Right renal pelvis (tissue), 4 donors: Measurements from ENCODE around the gene LRRC45. TPM values are rescaled to one million over a fixed set of nuclear protein-coding genes. Genes with fewer than 3 reads are reported as not detected.

Source experiments
- DNase-seq, 4 donors: peaks; one replicate each; pipeline ENCODE4 v3.0.0-alpha.2; 2013; ENCODE audit warnings: low read depth in 4 of 4, low spot score in 3 of 4, missing footprints in 1 of 4
- polyA plus RNA-seq, 4 donors: library from polyadenylated mRNA; unstranded; fragments of 120-200 nt; gene quantifications; one replicate each; pipeline ENCODE4 v1.2.1, GENCODE V29; 2013; ENCODE audit not compliant: insufficient read length in 4 of 4

The LRRC45 gene
- polyA plus RNA-seq, 4 donors, result 10.8 to 16.4 (median 11.9) TPM

DNA sequence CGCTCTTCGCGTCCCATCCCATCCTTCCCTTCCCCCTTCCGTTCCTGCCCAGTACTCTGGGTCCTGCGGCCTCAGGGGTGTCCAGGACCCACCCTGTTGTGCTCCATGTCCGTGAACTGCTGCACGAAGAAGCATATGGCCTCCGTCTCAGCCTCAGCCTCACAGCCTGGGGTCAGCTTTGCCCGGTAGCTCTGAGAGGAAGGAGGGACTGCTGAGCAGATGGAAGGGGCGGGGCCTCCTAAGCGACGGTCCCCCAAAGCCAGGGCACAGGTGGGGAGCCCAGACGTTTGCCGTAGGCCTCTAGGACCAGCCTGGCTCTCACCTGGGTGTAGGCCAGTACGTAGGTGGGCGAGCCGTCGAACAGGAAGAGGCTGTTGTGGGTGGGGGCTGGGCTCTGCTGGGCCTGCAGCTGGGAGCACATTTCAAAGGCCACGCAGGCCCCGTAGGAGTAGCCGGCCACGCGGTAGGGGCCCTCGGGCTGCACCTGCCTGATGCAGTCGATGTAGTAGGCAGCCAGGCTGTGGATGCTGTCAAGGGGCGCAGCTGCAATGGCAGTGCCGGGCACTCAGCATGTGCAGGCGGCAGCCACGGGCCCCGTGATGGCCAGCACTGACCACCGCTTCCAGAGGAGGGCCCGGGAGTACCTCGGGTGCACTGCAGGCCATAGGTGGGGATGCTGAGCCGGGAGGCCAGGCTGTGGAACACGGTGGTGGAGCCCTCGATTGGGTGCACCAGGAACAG lies 57.1 kb downstream of the LRRC45 start:
- DNase-seq, result no peak

Other genes with a start within 250 kb of the LRRC45 start
- gene GCGR, start 219.2 kb upstream of the LRRC45 start, polyA plus RNA-seq, result 10 to 100 TPM in 3 of 4 donors, 1 to 10 TPM in 1; 8.4 to 15.5 (median 13.0) TPM
- 100 to 1,000 TPM in 1 of 4 donors, 10 to 100 TPM in 3; 75.3 to 135 (median 90.1) TPM for gene MCRIP1, start 190.0 kb upstream of the LRRC45 start, polyA plus RNA-seq
- gene PPP1R27, start 188.3 kb upstream of the LRRC45 start, polyA plus RNA-seq, result under 1 TPM in 3 of 4 donors, not detected in 1; 0.18 to 0.36 (median 0.26) TPM
- 100 to 1,000 TPM; 407 to 439 (median 410) TPM for gene P4HB, start 162.8 kb upstream of the LRRC45 start, polyA plus RNA-seq
- gene ARHGDIA, start 152.0 kb upstream of the LRRC45 start, polyA plus RNA-seq, result 100 to 1,000 TPM; 166 to 199 (median 195) TPM
- gene ALYREF, start 131.7 kb upstream of the LRRC45 start, polyA plus RNA-seq, result 10 to 100 TPM; 72.0 to 93.8 (median 79.3) TPM
- 100 to 1,000 TPM in 1 of 4 donors, 10 to 100 TPM in 3; 64.7 to 120 (median 81.9) TPM for gene ANAPC11, start 131.6 kb upstream of the LRRC45 start, polyA plus RNA-seq
- under 1 TPM; 0.32 to 1.00 (median 0.48) TPM for gene NPB, start 121.1 kb upstream of the LRRC45 start, polyA plus RNA-seq
- gene PCYT2, start 111.9 kb upstream of the LRRC45 start, polyA plus RNA-seq, result 10 to 100 TPM; 44.0 to 53.7 (median 46.6) TPM
- 10 to 100 TPM; 11.4 to 15.0 (median 13.1) TPM for gene SIRT7, start 105.1 kb upstream of the LRRC45 start, polyA plus RNA-seq
- gene MAFG, start 95.6 kb upstream of the LRRC45 start, polyA plus RNA-seq, result 10 to 100 TPM; 12.3 to 12.6 (median 12.3) TPM
- gene PYCR1, start 86.0 kb upstream of the LRRC45 start, polyA plus RNA-seq, result 10 to 100 TPM; 26.9 to 39.2 (median 28.6) TPM
- under 1 TPM in 3 of 4 donors, not detected in 1; 0.08 to 0.14 (median 0.11) TPM for gene MYADML2, start 76.1 kb upstream of the LRRC45 start, polyA plus RNA-seq
- 1 to 10 TPM; 1.7 to 3.7 (median 2.4) TPM for gene NOTUM, start 62.1 kb upstream of the LRRC45 start, polyA plus RNA-seq
- gene ASPSCR1, start 45.7 kb upstream of the LRRC45 start, polyA plus RNA-seq, result 10 to 100 TPM; 22.0 to 38.4 (median 24.1) TPM
- 10 to 100 TPM; 37.9 to 49.6 (median 41.8) TPM for gene CENPX, start 427 bp upstream of the LRRC45 start, polyA plus RNA-seq
- gene RAC3, start 8.4 kb downstream of the LRRC45 start, polyA plus RNA-seq, result 10 to 100 TPM in 3 of 4 donors, 1 to 10 TPM in 1; 10.0 to 17.7 (median 12.1) TPM
- 100 to 1,000 TPM in 1 of 4 donors, 10 to 100 TPM in 3; 75.7 to 111 (median 91.6) TPM for gene DCXR, start 14.4 kb downstream of the LRRC45 start, polyA plus RNA-seq
- 10 to 100 TPM; 39.7 to 59.1 (median 47.5) TPM for gene RFNG, start 28.5 kb downstream of the LRRC45 start, polyA plus RNA-seq
- gene GPS1, start 28.6 kb downstream of the LRRC45 start, polyA plus RNA-seq, result 100 to 1,000 TPM; 107 to 145 (median 110) TPM
- gene DUS1L, start 42.5 kb downstream of the LRRC45 start, polyA plus RNA-seq, result 10 to 100 TPM; 78.2 to 94.1 (median 79.1) TPM
- 10 to 100 TPM; 30.0 to 52.8 (median 37.3) TPM for gene FASN, start 74.9 kb downstream of the LRRC45 start, polyA plus RNA-seq
- 10 to 100 TPM; 34.6 to 52.4 (median 44.5) TPM for gene CCDC57, start 189.5 kb downstream of the LRRC45 start, polyA plus RNA-seq
- gene SLC16A3, start 205.7 kb downstream of the LRRC45 start, polyA plus RNA-seq, result 10 to 100 TPM in 1 of 4 donors, 1 to 10 TPM in 3; 8.0 to 23.1 (median 9.1) TPM